ENCODE results near the gene PREPL.

- no peak for TF ChIP-seq FOXK2 (IDR thresholded peaks at IDR 0.05)
- TF ChIP-seq POLR2A (IDR thresholded peaks at IDR 0.05; ENCODE audit: low read depth, low read length) = no peak
Measured at GRCh38 chr2:44277541-44277940, 83.8 kb downstream of the PREPL start.
